ENCODE measurements around the gene FAM24B. TPM values are rescaled to one million over a fixed set of nuclear protein-coding genes. Genes with fewer than 3 reads are reported as not detected.
"Not testable (repeated sequence)": the region's sequence is repeated elsewhere in the genome, so short reads cannot be mapped to it uniquely, and the experiment has no call there.

FAM24B gene, protein sequence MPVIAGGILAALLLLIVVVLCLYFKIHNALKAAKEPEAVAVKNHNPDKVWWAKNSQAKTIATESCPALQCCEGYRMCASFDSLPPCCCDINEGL
- polyA plus RNA-seq (ENCODE audit: insufficient read length), result 2.0 TPM

DNA sequence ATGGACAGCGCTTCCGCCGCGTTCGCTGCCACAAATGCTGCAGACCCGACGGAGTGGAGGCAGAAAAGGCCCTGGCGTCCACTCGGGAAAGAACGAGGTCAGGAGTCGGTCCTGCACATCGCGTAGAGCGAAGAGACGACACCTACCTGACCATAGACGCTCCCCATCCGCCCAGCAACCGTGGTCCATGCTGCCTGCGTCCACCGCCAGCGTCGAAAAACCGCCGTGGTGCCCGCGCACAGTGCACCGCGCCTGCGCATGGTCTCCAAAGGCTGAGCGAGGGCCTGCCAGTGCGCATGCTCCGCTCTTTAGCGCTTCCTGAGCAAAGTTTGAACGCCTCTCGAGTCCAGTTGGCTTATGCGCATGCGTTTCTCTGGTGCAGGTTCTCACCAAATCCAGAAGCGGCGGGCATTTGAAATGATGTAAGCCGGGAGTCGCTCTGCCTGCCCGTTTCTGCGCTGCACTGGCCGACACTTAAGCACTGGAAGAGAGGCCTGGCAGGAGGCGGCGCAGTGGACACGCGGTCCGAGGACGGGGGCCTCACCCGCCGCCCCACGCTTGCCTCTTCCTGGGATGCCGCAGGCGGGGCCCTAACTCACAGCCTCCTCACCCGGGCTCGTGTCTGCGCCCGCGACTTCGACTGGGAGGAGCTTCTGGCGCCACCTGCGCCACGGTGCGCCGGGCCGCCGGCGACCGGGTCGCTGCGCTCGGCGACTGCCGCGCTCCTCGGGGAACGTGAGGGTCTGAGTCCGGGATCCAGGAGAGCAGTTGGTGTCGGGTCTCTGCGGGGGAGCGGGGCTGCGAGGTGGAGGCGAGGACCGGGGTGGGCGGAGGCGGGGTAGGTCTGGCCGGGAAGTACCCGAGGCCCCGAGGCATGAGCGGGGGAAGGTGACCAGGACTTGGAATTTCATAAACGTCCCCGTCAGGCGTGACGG, at the start of gene FAM24B:
Gene FAM24B (minus strand): TSS at position 243 of the 935 bp plus-strand sequence. CDS start 29,066 bp downstream, outside the sequence.
- DNase-seq (ENCODE audit: low read depth), result peak; percentile 97

DNA sequence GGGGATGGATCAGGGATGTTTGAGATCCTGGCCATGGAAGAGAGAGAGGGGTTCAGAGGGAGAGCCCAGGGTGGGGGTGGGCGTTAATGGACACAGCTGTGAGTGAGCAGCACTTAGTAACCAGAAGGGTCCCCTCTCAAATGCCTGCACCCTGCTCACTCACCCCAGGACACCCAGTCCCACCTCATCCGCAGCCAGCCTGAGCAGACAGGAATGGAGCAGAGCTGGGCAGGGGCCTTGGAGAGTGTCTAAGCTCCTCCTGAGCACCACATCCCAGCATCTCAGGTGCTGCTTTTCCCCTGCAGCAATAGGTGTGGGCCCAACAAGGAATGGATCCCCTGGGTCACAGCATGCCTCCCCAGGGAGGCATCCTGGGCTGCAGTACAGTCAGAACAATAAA, 36.3 kb upstream of the FAM24B start:
- no peak for DNase-seq (ENCODE audit: low read depth)

DNA sequence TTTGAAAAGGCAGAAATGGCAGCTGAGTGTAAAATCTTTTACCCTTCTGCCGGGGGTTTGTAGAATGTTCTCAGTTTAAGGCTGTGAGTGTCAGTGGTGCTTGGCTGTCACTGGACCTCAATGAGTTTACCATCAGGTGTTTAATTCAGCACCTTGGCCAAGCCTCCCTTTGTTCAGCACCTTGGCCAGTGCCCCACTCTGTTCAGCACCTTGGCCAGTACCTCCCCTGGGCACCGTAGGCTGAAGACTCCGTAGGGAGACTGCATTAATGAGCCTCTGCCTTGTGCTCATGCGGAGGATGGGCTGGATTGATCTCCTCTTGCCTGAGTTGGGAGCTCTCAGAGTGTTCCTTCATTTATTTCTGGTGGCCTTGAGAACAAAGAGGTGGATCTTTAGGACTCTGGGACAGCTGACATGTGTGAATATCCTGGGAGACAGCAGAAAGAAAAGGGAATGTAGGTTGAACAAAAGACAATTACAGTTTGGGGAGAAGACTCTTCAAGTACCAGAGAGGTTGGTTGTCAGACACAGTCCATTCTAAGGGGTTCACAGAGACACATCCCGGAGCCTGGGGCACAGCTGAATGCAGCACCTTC, 32.6 kb upstream of the FAM24B start:
- no peak for DNase-seq (ENCODE audit: low read depth)

DNA sequence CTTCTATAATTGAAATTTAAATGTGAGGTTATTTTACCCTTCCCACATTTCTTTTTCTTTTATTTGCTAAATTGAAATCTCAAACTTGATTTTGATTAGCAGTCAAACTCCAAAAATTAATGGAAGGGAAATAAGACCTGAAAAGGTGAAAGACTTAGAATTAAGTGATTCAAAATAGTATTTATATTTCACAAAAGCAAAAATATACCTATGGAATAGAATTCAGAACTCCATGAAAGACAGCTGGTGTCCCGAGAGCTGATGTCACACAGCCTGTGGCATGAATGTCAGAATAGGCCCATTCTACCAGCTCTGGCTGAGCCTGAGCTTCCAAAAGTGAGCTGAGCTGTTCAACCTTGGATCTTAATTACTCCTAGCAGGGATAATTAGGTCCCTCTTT, 30.9 kb upstream of the FAM24B start, which contains the start of gene FAM24A:
Gene FAM24A (plus strand): TSS at position 301 of the 400 bp plus-strand sequence. CDS start 1,025 bp downstream, outside the sequence.
- no peak for DNase-seq (ENCODE audit: low read depth)

DNA sequence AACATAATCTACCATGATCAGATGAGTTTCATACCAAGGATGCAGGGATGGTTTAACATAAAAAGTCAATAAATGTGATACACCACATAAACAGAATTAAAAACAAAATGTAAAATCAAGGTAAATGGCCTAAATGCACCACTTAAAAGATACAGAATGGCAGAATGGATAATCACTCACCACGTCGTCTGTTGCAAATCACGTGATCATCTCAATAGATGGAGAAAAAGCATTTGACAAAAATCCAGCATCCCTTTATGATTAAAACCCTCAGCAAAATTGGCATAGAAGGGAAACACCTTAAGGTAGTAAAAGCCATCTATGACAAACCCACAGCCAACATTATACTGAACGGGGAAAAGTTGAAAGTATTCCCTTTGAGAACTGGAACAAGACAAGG, 24.5 kb upstream of the FAM24B start:
- DNase-seq (ENCODE audit: low read depth), result not testable (repeated sequence)

DNA sequence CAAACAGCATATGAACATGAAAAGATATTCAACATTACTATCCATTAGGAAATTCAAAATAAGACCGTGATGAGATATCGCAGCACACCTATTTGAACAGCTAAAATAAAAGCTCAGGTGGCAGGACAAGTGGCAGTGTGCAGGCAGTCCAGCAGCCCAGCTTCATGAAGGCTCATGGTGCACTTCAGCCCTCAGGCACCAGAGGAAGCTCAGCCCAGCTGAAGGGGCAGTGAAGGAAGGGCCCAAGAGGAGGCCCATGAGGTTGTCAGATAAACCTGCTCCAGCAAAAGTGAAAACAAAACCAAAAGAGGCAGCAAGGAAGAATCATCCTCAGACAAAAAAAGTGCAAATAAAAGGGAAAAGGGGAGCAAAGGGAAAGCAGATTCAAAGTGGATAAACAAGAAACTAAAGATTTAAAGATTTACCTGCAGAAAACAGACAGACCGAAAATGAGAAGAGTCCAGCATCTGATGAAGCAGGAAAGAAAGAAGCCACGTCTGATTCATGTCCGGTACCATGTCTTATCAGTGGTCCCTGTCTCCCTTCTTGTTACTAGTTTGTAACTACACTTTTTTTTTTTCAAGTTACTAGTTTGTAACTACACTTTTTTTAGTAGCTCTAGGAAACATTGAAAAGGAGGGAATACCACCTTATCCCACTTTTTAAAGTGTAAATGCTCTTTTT, 15.0 kb upstream of the FAM24B start:
- no peak for DNase-seq (ENCODE audit: low read depth)

DNA sequence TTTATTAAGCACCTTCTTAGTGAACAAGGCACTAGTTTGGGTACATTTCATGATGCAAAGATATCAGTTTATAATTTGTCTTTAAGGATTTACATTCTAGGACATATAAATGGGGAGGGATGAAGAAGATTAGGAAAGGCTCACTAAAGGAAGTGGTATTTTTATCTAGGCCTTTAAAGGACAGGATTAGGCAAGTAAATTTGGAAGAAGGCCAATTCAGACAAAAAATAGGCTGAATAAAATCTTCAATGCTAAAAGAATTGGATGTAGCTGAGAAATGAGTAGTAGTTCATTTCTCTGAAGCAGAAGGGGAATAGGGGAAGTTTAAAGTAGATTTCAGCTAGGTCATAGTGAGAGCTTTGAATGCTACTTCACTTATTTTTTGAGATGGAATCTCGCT, 4.8 kb upstream of the FAM24B start:
- DNase-seq (ENCODE audit: low read depth), result no peak

DNA sequence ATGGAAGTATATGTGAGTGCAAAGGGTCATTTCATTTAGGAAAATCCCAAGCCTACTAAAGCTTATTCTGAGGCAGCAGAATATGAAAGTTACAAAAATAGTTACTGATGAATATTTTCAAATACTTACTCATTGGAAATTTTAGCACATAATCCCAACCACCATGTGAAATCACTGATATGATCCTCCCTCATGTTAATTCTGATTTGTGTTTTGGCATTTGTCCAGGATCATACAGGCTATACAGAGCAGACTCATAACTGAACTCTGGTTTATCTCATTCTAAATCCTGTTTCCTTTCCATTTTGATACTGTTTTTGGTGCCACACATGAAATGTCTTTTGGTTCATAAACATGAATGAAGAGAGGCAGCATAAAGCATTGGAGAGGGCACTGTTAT, 3.4 kb upstream of the FAM24B start:
- no peak for DNase-seq (ENCODE audit: low read depth)

DNA sequence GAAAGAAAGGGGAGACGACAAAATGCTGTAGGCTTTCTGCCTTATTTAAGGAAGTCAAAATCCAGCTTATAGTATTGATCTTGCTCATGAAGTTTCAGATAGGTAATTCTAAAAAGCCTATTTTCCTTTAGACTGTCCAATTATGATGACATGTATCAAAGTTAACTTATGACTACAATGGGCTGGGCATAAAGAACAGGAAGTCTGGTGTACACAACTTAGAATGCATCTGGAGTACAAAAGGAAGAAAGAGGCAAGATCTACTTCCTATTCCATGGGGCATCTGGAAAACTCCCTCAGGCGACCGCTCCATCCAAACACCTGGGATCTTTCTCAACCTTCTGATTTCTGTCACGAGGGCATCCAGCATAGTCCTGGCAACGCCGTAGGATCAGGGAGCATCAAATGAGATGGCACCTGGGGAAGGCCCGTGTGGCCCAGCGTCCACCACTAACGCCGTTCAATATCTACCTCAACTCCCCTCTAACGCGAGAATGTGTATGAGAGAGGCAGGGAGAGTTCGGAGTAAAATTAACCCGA, 512 bp downstream of the FAM24B start:
- DNase-seq (ENCODE audit: low read depth), result no peak

DNA sequence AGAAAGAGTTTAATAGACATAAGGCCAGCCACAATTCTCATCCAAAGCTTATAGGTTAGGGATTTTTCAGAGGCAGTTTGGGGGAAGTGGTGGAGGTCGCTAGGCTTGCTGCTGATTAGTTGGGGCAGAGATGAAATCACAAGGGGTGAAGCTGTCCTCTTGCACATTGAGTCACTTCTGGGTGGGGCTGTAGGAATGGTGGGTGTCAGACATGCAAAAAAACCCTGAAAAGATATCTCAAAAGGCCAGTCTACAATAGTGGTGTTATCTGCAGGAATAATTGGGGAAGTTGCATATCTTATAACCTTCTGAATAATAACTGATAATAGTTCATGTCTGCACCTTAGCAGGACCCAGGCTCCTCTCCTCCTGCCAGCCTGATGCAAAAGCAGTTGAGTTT, 2.1 kb downstream of the FAM24B start:
- DNase-seq (ENCODE audit: low read depth), result no peak

DNA sequence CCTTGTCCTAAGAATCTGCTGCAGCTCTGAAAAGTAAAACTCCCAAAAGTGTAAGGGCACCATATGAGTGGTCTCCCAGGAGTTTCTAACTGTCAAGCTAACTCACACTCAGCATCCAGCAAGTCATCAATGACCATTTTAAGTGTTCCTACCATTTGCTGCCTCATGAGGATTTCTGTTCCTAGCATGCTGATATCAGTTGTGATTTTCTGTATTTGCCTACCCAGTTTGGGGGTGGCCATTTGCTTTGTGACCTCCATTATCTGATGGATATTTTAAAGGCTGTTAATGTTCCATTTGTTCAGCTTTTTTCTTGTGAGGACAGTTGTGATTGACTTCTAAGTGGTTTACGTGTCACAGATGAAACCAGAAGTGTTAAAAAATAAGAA, 2.9 kb downstream of the FAM24B start:
- DNase-seq (ENCODE audit: low read depth), result no peak

DNA sequence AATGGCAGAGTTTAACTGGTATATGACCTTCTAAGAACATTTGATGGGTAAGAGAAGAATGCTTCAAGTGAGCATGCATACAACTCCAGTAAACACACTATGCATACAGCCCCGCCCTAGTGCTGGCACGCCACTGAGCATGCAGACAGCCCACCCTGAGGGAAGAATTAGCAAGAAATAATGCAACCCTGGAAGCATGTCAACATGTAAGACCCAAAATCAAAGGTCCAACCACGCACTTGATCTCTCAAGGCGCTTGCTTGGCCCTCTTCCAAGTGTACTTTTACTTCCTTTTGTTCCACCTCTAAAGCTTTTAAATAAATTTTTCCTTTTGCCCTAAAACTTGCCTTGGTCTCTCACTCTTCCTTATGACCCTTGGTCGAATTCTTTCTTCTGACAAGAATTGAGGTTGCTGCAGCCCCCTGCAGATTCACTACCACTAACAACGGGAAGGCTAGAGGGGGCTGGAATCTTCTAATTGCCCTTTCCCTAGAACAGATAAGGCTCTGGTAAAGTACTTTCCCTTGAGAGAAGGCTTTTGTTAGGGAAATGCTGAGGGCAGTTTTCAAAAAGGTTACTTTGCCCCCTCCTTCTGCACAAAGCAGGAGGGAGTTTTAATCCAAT, 3.4 kb downstream of the FAM24B start:
- DNase-seq (ENCODE audit: low read depth), result no peak

DNA sequence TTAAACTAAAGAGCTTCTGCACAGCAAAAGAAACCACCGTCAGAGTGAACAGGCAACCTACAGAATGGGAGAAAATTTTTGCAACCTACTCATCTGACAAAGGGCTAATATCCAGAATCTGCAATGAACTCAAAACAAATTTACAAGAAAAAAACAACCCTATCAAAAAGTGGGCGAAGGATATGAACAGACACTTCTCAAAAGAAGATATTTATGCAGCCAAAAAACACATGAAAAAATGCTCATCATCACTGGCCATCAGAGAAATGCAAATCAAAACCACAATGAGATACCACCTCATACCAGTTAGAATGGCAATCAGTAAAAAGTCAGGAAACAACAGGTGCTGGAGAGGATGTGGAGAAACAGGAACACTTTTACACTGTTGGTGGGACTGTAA, 7.4 kb downstream of the FAM24B start:
- DNase-seq (ENCODE audit: low read depth), result not testable (repeated sequence)

DNA sequence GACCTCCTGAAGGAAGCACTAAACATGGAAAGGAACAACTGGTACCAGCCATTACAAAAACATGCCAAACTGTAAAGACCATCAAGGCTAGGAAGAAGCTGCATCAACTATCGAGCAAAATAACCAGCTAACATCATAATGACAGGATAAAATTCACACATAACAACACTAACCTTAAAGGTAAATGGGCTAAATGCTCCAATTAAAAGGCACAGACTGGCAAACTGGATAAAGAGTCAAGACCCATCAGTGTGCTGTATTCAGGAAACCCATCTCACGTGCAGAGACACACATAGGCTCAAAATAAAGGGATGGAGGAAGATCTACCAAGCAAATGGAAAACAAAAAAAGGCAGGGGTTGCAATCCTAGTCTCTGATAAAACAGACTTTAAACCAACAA, 10.6 kb downstream of the FAM24B start:
- not testable (repeated sequence) for DNase-seq (ENCODE audit: low read depth)

DNA sequence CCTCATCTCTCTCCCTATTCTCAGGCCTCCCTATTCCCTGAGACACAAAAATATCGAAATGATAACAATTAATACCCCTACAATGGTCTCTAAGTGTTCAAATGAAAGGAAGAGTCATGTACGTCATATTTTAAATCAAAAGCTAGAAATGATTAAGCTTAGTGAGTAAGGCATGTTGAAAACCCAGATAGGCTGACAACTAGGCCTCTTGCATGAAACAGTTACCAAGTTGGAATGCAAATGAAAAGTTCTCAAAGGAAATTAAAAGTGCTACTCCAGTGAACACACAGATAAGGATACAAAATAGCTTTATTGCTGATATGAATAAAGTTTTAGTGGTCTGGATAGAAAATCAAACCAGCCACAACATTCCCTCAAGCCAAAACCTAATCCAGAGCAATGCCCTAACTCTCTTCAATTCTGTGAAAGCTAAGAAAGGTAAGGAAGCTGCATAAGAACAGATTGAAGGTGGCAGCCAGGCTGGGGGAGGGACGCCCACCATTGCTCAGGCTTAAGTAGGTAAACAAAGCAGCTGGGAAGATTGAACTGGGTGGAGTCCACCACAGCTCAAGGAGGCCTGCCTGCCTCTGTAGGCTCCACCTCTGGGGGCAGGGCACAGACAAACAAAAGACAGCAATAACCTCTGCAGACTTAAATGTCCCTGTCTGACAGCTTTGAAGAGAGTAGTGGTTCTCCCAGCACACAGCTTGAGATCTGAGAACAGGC, 12.5 kb downstream of the FAM24B start:
- not testable (repeated sequence) for DNase-seq (ENCODE audit: low read depth)

DNA sequence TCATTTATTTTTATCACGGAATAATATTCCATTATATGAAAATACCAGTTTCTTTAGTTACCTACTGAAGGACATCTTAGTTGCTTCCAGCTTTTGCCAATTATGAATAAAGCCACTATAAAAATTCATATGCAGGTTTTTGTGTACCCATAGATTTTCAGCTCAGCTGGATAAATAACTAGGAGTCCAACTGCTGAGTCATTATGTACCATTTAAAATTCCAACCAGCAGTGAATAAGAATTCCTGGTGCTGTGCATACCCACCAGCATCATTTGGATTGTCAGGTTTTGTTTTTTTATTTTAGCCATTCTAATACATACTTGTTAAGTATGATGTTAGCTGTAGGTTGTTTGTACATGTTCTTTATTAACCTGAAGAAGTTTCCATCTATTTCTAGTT, 14.5 kb downstream of the FAM24B start:
- DNase-seq (ENCODE audit: low read depth), result no peak

DNA sequence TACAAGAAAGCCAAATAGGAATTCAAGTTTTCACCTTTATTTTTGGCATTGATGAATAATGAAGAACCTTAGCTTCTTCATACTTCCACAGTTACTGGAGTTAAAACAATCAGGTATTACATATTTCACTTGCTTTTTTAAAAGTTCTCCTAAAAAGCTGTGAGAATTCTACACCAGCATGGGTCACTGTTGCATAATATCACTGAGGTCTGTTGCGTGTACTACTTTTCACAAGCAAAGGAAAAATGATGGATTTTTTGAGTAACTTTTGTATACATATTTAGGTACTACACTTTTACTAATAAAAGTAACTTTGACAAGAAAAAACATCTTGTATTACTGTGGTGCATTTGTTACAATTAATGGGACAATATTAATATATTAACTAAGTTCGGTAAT, 15.2 kb downstream of the FAM24B start:
- DNase-seq (ENCODE audit: low read depth), result no peak

DNA sequence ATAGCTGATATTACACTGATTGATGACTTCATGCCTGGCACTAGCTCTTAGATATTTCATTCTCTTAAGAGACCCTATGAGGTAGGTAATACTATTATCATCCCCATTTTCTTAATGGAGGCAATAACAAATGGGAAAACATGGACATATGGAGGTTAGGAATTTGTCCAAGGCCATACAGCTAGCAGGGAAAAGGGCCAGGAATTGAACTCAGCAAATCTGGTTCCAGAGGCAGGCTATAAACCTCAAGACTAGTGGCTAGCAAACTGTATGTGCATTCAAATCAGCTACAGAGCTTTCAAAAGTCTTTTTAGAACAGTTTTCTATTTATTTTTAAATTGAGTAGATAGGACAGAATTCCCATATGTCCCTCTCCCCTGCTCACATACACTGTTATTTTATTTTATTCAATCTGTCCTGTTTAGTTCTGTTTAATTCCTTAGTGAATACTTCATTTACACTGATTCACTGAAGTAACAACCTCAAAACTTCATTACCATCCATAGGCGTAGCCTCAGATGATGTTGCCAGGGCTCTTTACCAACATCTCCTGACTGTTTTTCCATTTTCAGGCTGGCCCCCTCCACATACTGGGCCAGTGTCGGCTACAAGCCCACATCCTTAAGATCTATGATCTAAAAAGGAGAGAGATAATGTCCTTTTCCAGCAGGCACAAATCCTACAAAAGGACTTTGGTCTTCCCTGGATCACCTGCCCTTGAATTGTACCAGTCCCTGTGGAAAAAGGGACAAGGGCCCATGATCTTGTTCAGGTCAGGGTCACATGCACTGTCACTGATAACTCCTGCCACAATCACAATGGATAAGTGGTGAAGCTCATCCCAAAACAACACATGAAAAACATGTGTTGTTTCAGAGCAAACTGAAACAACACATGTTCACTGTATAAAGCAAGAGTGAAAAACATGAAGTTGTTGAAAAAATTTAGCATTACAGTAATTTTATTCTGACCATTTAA, 15.9 kb downstream of the FAM24B start:
- DNase-seq (ENCODE audit: low read depth), result no peak

DNA sequence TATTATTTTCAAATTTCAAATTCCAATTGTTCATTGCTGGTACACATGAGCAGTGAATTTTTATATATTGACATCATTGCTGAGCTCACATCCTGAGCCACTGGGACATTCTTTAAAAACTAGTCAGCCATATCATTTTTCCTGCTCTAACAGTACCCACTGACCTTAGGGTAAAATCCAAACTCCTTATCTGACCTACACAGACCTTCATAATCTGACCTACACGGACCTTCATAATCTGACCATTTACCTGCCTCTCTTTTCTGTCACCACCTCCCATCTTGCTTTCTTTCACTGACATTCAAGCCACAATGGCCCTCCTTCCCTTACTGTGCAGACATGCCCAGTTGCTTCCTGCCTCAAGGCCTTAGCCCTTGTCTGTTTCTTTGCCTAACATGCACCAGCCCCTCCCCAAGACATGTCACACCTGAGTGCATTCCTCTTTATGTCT, 17.6 kb downstream of the FAM24B start:
- DNase-seq (ENCODE audit: low read depth), result no peak
